SU-DHL-6 (cell line): ENCODE measurements around the gene C2CD4C.

Source experiments
- H2AFZ ChIP-seq: fragments of 200-600 bp; sonication (generic); 2 replicates; pipeline ENCODE4 v1.6.1; 2014; ENCODE audit warnings: low read depth, mild to moderate bottlenecking, moderate library complexity, mixed read lengths, antibody characterized with exemption, low read length; ENCODE audit not compliant: severe bottlenecking
- H3F3A ChIP-seq: fragments of 200-600 bp; shearing (Covaris generic); 2 replicates; pipeline ENCODE4 v1.6.0; 2016; ENCODE audit warnings: antibody characterized with exemption, mild to moderate bottlenecking; ENCODE audit not compliant: insufficient read depth
- H3K27ac ChIP-seq: fragments of 200-600 bp; sonication (generic); 2 replicates; pipeline ENCODE4 v1.5.1; 2016; ENCODE audit warnings: low read depth, mild to moderate bottlenecking, low read length, moderate library complexity, mixed read lengths
- H3K27me3 ChIP-seq: fragments of 200-600 bp; sonication (generic), shearing (Covaris generic); 2 replicates; pipeline ENCODE4 v1.6.0; 2014; ENCODE audit warnings: mild to moderate bottlenecking, low read length
- H3K36me3 ChIP-seq: fragments of 200-600 bp; sonication (generic); 2 replicates; pipeline ENCODE4 v1.6.1; 2014; ENCODE audit warnings: mild to moderate bottlenecking, low read length, mixed read lengths
- H3K4me2 ChIP-seq: fragments of 300-600, 200-600 bp; shearing (Covaris generic), sonication (generic); 2 replicates; pipeline ENCODE4 v1.6.0; 2014; ENCODE audit warnings: low read length, low read depth, mild to moderate bottlenecking; ENCODE audit not compliant: poor library complexity, severe bottlenecking
- H3K4me3 ChIP-seq: fragments of 200-600 bp; sonication (generic); 2 replicates; pipeline ENCODE4 v1.5.1; 2014; ENCODE audit warnings: antibody characterized with exemption, low read length, mild to moderate bottlenecking, mixed read lengths; ENCODE audit not compliant: insufficient read depth, poor library complexity, severe bottlenecking
- H3K79me2 ChIP-seq: fragments of 200-600 bp; sonication (generic); 2 replicates; pipeline ENCODE4 v1.6.1; 2014; ENCODE audit warnings: mild to moderate bottlenecking, low read length, moderate library complexity; ENCODE audit not compliant: insufficient read depth
- H3K9ac ChIP-seq: fragments of 200-600 bp; sonication (generic); 2 replicates; pipeline ENCODE4 v1.7.0; 2014; ENCODE audit warnings: mild to moderate bottlenecking, low read length
- H3K9me2 ChIP-seq: fragments of 200-600 bp; sonication (generic); replicated peaks from 2 replicates; pipeline ENCODE4 v1.6.1; 2014; ENCODE audit warnings: low read length; ENCODE audit not compliant: insufficient read depth
- H3K9me3 ChIP-seq: fragments of 200-600 bp; sonication (generic); 2 replicates; pipeline ENCODE4 v1.6.1; 2014; ENCODE audit warnings: low read length, mixed read lengths; ENCODE audit not compliant: insufficient read depth
- H4K20me1 ChIP-seq: fragments of 200-600 bp; sonication (generic); 2 replicates; pipeline ENCODE4 v1.6.1; 2014; ENCODE audit warnings: low read depth, mild to moderate bottlenecking, antibody characterized with exemption, low read length, moderate library complexity, mixed read lengths
- CTCF ChIP-seq: fragments of 200-600 bp; sonication (generic); IDR thresholded peaks from one replicate; pipeline ENCODE4 v1.5.1; 2017; ENCODE audit warnings: antibody characterized with exemption, mild to moderate bottlenecking, low read length, moderate library complexity; ENCODE audit not compliant: insufficient read depth, poor library complexity, severe bottlenecking
- EZH2phosphoT487 ChIP-seq: fragments of 200-600 bp; sonication (generic), shearing (Covaris generic); conservative IDR thresholded peaks from 2 replicates; pipeline ENCODE4 v1.6.1; 2018; ENCODE audit warnings: mild to moderate bottlenecking, antibody characterized with exemption, low read length, moderate library complexity, mixed read lengths

C2CD4C gene

GRCh38 chr19:399370-399769 is 9.6 kb downstream of the C2CD4C start:
- Histone ChIP-seq H3K9me2 (no peaks in the 10 kb centered on the region), H3K27ac (no peak overlapping the region), H3K27me3 (no peaks in the 10 kb centered on the region), H3K36me3 (no peaks in the 10 kb centered on the region), H3K79me2 (no peaks in the 10 kb centered on the region), H3K4me2 (no peak overlapping the region), H4K20me1 (no peaks in the 10 kb centered on the region), H3F3A (no peaks in the 10 kb centered on the region), H3K9ac (no peak overlapping the region), H2AFZ (no peak overlapping the region), H3K9me3 (peaks cover 4% of the 10 kb centered on the region; the same call in 1 of the 2 replicates), H3K4me3 (no peak overlapping the region)
- no peak for TF ChIP-seq EZH2phosphoT487
- TF ChIP-seq CTCF = no peak

GRCh38 chr19:398719-399118 is 10.2 kb downstream of the C2CD4C start:
- H2AFZ ChIP-seq = no peak overlapping the region
- no peak overlapping the region for H3K4me3 ChIP-seq
- TF ChIP-seq EZH2phosphoT487 (no peak), CTCF (no peak)
- no peak overlapping the region for H3K9ac ChIP-seq
- H3F3A ChIP-seq = no peaks in the 10 kb centered on the region
- H3K9me2 ChIP-seq = no peaks in the 10 kb centered on the region
- H3K79me2 ChIP-seq = no peaks in the 10 kb centered on the region
- H3K4me2 ChIP-seq = no peak overlapping the region
- peaks cover 4% of the 10 kb centered on the region; the same call in 1 of the 2 replicates for H3K9me3 ChIP-seq
- no peak overlapping the region for H3K27ac ChIP-seq
- no peaks in the 10 kb centered on the region for H3K27me3 ChIP-seq
- no peaks in the 10 kb centered on the region for H3K36me3 ChIP-seq
- H4K20me1 ChIP-seq = no peaks in the 10 kb centered on the region

- H2AFZ ChIP-seq = no peak overlapping the region
Measured at GRCh38 chr19:397941-398706, 10.8 kb downstream of the C2CD4C start.

More at GRCh38 chr19:397941-398706, 10.8 kb downstream of the C2CD4C start:
- Histone ChIP-seq H3F3A (no peaks in the 10 kb centered on the region), H3K4me2 (no peak overlapping the region), H3K27me3 (no peaks in the 10 kb centered on the region), H3K27ac (no peak overlapping the region), H3K4me3 (no peak overlapping the region), H4K20me1 (no peaks in the 10 kb centered on the region), H3K9ac (no peak overlapping the region), H3K9me2 (no peaks in the 10 kb centered on the region), H3K9me3 (peaks cover 7% of the 10 kb centered on the region; the same call in 1 of the 2 replicates), H3K79me2 (no peaks in the 10 kb centered on the region), H3K36me3 (no peaks in the 10 kb centered on the region)
- TF ChIP-seq EZH2phosphoT487 = no peak
- no peak for TF ChIP-seq CTCF
